Hematopoietic multipotent progenitor cell treated with erythropoietin and hydrocortisone succinate and interleukin-3 and kit ligand, for 6 days (in vitro differentiated cells): ENCODE measurements around the gene VPS16.
A peak's percentile ranks its signal among the peaks of the same experiment; 100 is the strongest.

Experiments used
- DNase-seq: peaks from one replicate; pipeline ENCODE4 v3.0.0-alpha.2; 2015

The VPS16 gene

DNA sequence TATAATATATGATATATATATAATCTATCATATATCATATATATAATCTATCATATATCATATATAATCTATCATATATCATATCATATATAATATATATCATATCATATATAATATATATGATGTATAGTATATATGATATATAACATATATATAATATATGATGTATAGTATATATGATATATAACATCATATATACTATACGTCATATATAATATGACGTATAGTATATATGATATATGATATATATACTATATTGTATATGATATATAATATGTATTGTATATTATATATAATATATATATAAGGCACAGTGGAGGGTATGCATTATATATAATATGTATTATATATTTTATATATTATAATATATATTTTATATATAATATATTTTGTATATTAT lies 69.4 kb downstream of the VPS16 start:
- no peak for DNase-seq

DNA sequence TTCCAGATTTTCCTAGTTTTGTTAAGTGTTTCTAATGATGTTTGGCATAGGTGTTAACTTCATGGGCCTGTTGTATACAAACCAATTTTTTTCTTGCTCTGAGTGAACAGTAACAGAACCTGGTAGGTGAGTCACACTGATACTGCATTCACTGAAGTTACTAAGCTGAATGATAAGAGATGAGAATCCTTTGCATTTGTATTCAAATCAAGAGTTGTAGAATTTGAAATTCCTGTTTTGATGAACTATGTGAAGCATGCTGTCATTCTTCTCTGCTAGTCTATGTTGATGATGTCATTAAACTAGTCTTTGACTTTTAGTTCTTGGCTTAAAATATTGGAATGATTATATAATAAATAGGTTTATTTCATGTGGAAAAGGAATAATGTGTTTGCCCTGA lies 70.7 kb downstream of the VPS16 start:
- no peak for DNase-seq

DNA sequence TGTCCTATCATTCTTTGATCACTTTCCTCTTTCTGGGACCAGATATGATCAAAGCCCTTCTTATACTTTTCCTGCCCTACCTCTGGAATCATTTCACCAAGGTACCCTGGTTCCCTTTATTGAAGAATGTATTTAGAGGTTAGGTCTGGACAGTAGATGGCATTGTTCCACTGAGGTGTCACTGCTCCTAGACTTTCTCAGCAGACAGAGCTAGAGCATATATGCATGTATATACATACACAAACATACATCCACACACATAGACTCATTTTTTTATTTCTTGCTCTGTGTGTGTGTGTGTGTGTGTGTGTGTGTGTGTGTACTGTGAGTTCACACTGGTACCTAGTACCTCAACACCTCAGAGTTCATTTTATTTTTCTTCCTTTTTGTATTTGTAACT lies 73.6 kb downstream of the VPS16 start:
- DNase-seq, result peak; percentile 67
